Limb (tissue), 2 donors: Measurements from ENCODE around the gene BEX2.
"Not testable (repeated sequence)": the region's sequence is repeated elsewhere in the genome, so short reads cannot be mapped to it uniquely, and the experiment has no call there.

ENCODE experiments used
- DNase-seq, 2 donors: peaks; one replicate each; pipeline ENCODE4 v3.0.0-alpha.2; 2016; ENCODE audit errors: extremely low spot score in 2 of 2

The BEX2 gene

GRCh38 chrX:103310555-103311398 lies at the start of gene BEX2:
Gene BEX2, minus strand, starts transcription at chrX:103310990. Its CDS starts 1,014 bp downstream, at chrX:103309976.
- peak; percentile 36 to 88 for DNase-seq

DNA sequence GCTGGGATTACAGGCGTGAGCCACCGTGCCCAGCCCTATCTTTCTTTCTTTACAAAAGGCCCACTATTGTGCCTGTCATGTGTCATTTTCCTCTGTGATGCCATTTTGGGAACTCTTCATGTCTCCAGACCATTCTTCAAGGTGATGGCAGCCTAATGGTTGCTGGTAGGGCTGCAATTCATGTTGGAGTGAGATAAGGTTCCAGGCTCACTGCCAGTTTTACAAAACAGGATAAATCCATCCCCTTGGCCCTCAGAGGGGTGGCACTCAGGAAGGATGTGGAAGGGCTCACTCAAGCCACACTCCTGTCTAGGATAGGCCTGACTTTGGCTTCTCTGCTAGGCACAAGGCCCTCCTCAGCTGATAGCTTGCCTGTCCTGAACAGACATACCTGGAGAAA lies 49.3 kb upstream of the BEX2 start:
- no peak for DNase-seq

GRCh38 chrX:103359605-103360004 lies 48.8 kb upstream of the BEX2 start:
- DNase-seq = not testable (repeated sequence)

- no peak for DNase-seq
Measured at GRCh38 chrX:103357871-103358270, 47.1 kb upstream of the BEX2 start.

- peak in 1 of 2 donors; percentile 67 for DNase-seq
Measured at GRCh38 chrX:103356858-103357257, 46.1 kb upstream of the BEX2 start.

DNA sequence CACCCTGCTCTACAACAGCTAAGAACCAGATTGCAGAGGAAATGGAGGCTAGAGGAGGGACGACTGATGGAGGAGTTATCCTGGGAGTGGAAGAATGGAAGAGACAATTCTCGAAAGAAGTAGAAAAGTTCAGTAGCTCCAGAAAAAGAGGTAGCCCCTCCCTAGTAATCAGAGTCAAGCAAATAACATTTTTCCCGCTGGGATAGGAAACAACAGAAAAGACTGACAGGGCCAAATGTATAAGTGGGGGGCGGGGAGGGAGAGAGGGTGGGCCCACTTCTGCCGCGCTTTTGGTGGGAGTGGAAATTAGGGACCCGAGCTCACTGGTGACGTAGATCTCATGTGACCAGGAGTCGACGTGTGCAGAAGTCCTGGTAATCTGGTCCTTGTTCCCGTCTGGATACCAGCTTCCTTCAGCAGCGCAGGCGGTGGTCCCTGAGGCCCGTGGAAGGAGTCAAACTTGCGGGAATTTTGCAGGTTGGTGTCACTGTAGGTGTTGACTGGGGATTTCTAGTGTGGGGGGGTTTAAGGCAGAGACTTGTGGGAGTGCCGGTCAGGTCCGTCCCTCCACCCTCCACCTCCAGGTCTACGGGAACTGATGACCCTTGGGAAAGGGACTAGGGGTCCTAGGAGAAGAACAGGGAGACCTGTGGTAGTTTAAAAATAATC lies 45.5 kb upstream of the BEX2 start, which contains the start of gene TCEAL9:
TCEAL9 (plus strand) TSS at position 377 of the 669 bp plus-strand sequence. CDS start 1,179 bp downstream, outside the sequence.
- peak; percentile 77 to 83 for DNase-seq

DNA sequence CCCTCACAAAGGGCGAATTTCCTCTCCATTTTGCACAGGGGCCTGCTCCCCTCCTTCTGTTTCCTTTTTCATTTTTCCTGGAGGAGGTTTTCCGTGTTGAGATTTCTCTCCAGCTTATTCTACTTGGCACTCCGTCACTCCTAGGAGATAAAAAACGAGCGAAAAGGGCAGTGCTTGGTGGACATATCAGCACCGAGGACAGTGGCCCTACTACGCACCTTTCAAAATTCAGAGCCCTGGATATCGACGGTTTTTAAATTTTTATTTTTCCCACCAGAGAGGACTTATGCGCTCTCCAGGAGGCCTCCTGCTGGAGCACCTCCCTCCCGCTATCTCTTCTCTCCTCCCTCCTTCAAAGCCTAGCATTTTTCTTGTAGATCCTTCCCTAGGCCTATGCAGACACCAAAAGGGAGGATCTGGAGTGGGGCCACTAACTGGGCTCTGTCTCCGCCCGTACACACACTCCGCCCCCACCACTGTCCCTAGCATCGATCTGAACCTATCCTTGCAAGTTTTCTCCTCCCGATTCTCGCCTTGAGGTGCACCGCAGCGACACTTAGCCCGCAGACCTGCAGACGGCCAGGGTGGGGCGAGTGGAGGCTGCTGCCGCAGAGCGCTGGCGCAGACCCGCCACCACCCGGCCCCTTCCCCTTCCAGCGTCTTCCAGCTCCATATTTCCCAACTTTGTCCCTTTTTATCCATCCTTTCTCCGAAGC lies 37.0 kb upstream of the BEX2 start:
- no peak for DNase-seq

GRCh38 chrX:103344606-103345005 lies 33.8 kb upstream of the BEX2 start:
- no peak for DNase-seq

DNA sequence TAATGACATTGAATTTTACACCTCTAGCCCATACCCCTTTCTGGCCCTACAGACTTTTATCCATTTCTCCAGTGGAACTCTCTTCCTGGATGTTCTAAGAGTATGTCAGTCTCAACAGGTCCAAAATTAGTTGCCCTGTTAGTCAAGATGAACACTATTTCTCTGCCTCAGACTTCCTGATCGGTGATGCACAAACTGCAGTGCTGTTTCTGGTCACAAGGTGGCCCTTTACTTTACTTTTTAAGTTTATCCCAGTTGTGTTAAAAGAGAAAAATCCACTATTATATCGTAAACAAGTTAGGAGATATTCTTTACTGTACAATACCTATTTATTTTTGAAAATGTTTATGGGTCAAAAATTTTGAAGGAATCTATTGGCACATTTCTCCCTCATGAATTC lies 32.3 kb upstream of the BEX2 start:
- peak; percentile 28 to 42 for DNase-seq

DNA sequence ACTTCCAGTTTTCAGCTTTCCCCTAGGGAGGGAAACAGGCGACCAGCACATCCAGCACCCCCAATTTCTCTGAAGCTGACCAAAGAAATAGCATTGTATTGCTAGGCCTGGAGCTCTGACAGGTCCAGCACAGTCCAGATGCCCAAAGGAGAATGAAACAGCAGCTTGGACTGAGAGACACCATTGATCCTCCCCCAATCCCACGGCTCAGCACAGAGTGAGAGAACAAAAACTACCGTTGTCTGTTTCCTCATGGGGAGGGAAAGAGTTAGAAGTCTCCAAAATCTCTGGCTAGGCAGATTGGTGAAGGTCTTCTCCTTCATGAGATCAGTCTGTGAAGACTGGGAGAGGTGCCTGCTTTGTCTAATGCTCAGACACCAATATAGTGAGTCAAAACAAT lies 27.9 kb upstream of the BEX2 start:
- DNase-seq = no peak

DNA sequence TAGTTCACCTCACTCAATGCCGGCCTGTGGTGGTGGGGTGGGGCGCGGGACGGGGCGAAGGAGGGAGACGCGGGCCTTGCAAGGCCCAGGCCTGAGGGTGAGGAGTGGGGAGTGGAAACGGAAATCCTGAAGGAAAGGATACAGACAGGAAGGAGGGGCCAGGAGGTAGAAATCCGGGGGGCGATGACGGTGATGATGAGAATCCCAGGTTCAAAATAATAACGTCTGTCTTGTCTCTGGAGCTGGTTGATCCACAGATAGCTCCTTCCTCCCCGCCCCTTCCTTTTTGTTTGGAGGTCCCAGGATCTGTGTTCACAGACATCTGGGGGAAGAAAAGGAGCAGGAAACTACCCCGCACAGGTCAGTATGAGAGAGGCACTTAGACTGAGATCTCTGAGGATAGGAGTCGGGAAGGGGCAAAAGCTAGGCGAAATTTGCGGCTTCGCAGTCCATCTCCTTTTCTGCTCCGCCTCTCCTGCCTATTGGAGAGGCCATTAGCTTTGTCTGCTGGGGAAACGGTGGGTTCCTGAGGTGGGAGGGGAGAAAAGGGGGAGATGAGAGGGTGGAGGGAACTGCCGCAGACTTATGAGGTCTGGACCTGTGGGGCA lies 20.0 kb upstream of the BEX2 start:
- DNase-seq = peak; percentile 26 to 66

DNA sequence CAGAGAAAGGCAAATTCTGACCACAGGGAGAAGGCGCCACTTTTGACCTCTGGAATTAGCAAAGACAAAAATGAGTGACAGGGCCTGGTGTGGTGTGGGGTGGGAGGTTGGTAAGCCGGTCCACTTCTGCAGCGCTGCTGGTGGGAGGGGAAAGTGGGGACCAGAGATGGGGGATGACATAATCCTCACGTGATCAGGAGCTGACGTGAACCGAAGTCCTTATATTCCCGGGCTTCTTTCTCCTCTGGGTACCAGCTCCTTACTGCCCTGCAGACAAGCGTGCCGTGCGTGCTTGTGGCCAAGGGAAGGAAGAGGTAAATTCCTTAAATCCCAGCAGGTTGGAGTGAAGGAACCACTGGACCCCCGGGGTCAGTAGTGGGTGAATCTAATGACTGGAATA lies 19.2 kb upstream of the BEX2 start, which contains the start of gene TCEAL7:
TCEAL7 (plus strand) TSS at position 249 of the 400 bp plus-strand sequence. CDS start 1,165 bp downstream, outside the sequence.
- peak; percentile 72 for DNase-seq

DNA sequence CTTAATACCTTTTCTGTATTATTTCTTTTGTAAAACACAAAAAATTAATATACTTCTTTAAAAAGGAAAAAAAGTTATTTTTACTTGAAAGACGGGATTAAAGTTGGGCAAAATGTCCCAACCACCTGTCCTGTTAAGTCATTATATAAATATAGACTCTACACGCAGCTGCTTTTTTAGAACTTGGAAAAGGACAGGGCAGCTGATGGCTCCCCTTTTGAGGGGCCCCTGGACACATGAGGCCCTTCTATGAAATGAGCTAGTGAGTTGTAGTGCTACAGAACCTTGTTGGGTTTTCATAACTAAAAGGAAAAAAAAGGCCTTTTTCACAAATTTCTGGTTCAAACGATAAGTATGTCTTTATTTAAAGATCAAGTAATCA lies 600 bp upstream of the BEX2 start:
- DNase-seq = no peak

- no peak for DNase-seq
Measured at GRCh38 chrX:103309860-103310554, 783 bp downstream of the BEX2 start.

GRCh38 chrX:103305666-103306065 lies 5.1 kb downstream of the BEX2 start:
- DNase-seq = not testable (repeated sequence)

DNA sequence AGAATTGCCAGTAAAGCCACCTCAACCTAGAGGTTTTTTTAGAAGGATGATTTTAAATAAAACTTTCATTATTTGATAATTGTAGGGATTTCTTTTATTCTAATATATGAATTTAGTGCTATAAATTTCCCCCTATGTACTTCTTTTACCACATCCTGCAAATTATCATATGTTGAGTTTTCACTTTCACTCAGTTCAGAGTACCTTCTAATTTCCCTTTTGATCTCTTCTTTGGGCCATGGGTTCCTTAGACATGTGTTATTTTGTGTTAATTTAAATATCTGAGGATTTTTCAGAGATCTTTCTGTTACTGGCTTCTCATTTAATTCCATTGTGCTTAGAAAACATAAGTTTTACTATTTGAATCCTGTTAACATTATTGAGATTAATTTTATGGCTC lies 6.1 kb downstream of the BEX2 start:
- DNase-seq = no peak

- no peak for DNase-seq
Measured at GRCh38 chrX:103293118-103293517, 17.7 kb downstream of the BEX2 start.

- DNase-seq = no peak
Measured at GRCh38 chrX:103279624-103280023, 31.2 kb downstream of the BEX2 start.

GRCh38 chrX:103276581-103277002 lies 34.2 kb downstream of the BEX2 start, which contains the start of gene TCEAL5:
Gene TCEAL5, minus strand, starts transcription at chrX:103276750. Its CDS starts 2,187 bp downstream, at chrX:103274563.
- DNase-seq = peak; percentile 15 to 79

- peak in 1 of 2 donors; percentile 43 for DNase-seq
Measured at GRCh38 chrX:103275947-103276567, 34.7 kb downstream of the BEX2 start.
